ENCODE data around the gene KRT38.
"Not testable (repeated sequence)": the region's sequence is repeated elsewhere in the genome, so short reads cannot be mapped to it uniquely, and the experiment has no call there.

Gene KRT38

DNA sequence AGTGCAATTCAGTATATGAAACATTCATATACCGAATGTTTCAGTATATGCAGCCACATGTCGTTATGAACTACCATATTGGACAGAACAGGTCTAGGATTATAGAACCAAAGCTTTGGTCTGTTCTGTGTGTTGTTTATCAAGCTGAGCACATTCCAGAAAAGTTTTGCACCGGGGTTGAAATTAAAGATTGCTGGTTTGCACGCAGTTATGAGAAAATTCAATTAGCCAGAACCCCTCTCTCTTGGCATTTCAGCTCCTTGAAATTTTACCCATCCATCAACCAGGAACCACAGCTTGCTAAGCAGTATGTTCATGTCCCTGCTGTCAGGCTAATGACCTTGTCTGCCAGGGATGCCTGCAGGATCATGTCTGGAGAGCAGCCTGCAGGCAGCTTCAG lies 16.9 kb upstream of the KRT38 start:
- DNase-seq: no peak

DNA sequence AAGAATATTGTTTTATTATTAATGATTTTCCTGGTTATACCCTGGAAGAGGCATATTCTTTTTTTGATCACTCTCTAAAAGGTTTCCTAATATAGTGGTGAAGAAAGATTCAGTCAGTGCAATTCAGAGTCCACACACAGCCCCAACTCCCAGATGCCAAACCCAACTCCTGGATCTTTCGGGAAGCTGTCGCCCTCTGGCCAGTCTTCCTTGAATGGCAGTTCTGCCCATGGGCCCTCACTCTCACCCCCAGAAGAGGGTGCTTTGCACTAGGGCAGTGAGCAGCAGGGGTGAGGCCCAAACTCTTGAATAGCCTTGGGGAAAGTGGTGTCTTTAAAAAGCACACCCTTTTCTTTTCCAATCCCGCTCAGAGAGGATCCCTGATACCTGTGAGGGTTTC lies 15.4 kb upstream of the KRT38 start:
- no peak for DNase-seq

DNA sequence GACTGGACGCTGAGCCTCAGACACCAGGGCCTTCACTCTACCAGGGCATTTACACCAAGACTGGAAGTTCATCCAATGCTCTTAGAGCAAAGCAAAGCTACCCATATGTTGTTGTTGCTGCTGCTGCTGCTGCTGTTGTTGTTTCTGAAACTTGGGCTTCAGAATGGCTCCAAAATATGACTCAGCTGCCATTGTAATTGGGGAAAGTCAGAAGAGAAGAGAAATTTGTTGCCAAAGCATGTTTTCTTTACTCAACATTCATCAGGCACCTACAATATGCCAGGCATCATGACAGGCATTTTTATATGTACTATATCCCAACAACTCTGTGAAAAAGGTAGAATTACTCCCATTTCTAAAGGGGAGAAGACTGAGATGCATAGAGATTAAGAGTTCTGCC lies 14.5 kb upstream of the KRT38 start:
- no peak for DNase-seq

DNA sequence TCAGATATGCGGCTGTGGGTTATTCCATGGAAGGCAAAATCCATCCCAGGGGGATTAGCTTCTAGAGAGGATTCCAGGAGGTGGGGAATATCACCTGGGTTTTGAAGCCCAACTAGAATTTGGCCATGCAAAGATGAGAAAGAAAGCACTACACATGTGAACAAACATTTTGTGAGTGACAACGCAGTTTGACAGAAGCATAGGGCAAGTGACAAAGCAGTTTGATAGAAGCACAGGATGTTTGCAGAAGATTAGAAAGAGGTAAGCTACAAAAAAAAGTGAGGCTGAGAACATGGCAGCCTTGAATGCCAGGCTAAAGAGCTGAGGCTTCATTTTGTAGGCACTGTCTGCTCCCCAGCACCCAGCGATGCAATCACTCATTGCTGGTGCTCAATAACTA lies 12.3 kb upstream of the KRT38 start:
- no peak for DNase-seq

DNA sequence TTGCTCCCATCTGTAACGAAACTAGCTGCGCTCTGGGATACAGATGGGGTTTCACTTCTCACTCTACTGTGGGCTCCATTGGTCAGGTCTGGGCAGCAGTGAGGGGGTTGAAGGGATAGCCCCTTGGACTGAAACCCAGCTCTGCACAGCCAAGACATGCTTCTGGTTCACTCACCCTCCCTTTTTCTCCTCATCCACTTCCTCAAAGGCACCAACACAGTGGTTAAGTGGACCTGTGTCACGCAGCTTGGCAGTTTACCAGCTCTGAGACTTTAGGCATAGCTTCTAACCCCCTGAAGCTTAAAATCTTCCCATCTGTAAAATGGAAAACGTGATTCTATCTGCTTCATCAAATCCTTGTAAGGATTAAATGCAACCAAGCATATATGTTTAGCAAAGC lies 11.5 kb upstream of the KRT38 start:
- no peak for DNase-seq

DNA sequence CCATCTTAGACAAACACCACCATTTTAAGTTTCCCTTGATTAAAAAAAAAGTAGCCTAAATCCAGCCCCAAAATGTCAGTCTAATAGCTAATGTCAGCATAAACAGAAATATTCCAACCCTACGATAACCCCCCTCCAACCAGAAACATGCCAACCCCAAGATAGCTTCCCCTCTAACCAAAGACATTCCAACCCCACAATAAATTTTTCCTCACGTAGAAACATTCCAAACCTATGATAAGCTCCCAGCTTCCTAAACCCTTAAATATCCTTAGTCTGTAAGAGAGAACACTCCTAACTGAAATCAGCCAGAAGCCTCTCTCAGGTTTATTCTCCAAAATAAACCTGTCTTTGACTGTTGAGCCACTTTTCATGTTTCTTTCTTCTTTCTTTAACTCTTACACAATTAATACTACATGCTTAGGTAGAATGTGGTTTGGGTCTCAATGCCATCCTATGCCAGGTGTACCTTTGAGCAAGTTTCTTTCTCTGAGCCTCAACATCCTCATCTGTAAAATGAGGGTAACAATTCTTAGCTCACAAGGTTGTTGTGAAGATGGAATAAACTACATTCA lies 10.5 kb upstream of the KRT38 start:
- DNase-seq: no peak

DNA sequence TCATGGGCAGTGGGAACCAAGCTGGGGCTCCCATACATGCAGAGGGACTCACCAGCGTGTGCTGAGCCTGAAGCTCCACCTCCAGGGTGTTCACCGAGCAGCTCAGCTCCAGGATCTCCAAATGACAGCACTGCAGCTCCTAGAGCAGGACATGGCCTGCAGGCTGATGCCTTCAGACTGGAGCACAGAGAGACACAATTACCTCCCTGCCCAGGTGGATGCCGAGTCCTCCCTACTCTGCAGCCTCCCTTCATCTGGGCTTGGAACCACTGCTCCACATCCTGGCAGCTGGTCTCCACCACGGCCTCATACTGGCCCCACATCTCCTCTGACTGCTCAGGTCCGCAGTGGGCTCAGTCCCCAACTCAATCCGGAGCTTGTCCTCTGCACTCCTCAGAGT lies 8.2 kb upstream of the KRT38 start:
- DNase-seq: no peak

DNA sequence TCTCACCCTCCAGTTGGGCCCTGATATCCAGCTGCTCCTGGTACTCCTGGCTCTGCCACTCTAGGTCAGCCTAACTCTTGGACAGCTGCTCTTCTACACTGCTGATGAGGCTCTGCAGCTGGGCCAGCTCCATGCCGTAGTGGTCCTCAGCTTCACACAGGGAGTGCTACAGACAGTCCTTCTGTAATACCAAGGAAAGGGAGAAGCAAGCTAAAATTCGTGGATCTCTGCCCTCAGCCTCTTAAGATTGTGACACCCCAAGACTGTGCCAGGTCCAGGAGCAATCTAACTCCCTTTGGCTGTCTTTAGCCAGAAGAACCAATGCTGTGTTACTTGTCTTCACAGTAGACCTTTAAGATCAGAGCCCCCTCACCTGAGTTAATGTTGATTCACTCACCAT lies 7.7 kb upstream of the KRT38 start:
- DNase-seq: no peak

DNA sequence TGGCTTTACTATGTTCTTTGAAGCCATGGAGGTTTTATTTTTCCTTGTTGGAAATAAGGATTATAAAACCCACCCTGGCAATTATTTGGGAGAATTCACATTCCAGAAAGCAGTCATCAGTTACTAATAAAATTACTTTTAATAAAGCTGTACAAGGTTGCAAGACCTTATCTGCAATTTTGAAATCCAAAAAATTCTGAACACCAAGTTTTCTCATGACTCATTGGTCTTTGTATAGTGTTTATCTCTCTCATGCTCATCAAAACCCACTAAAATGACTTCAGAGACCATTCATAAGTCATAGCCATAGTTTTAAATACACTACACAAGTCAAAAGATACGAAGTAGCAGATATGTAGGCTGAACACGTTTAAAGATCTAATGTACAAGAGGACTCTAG lies 6.0 kb upstream of the KRT38 start:
- DNase-seq: no peak

DNA sequence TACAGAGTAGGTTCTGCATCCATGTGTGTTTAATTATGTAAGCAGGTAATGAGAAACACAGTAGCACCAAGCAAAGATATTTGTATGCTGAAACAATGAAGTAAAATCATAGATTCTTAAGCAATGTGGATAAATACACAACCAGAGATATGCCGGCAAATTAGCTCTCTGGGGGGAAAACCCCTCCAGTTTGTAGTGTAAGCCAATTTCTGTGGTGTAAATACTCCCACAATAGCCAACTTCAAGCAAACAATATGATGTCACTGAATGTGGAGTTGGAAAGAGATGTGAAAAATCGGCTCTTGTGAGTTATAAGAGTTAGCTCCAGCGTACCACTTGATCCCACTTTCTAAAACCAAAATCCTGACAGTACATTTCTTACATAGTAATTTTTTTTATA lies 3.9 kb upstream of the KRT38 start:
- DNase-seq: no peak

DNA sequence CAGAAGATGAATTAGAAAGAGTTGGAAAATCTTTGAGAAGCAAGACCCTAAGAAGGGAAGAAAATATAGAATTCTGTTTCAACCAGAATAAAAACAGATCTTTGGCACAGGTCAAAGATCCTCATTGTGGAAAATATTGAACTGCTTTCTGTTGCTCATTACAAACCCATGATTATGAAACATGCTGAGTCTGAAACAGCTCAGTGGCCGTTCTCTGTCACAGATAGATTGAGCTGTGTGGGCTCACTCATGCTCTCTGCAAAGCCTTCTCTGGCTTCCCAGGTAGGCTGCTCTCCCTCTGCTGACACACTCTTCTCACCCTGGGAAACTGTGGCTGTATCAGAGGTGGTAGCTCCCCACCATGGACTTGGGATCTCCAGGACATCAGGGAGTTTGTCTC lies 3.4 kb upstream of the KRT38 start:
- no peak for DNase-seq

DNA sequence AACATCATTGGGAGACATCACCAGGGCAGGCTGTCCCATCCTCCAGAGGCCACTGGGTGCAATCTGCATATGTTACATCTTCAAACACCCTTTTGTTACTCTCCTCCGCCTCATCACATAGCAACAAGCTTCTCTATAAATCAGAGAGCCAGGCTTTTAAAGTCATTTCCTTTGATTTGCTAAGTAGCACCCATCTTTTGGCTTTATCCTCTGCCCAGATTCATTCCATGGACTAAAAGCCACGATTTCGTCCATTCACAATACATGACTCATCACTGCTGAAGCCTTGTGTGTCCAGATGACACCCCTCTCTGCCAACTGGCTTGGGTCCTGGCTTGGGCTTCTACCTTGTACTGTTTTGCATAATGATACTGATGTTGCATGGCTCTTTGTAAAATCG lies 2.0 kb upstream of the KRT38 start:
- DNase-seq: no peak

DNA sequence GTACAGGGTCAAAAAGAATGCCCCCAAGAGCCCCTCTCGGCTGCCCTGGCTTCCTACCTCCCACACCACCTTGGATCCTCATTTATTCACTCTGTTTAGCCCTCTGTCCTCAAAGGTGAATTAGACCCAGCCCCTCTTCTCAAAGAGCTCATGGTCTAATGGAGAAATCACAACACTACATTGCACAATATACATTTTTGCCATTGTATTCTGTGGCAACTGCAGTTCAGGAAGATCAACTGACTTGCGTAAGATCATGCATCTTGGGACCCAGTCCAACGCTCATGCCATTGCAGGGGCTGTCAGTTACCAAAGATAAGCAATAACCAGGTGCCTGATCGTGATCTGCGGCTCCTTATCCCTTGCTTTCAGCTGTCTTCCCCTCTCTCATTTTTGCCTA lies 1.4 kb downstream of the KRT38 start:
- DNase-seq: no peak

DNA sequence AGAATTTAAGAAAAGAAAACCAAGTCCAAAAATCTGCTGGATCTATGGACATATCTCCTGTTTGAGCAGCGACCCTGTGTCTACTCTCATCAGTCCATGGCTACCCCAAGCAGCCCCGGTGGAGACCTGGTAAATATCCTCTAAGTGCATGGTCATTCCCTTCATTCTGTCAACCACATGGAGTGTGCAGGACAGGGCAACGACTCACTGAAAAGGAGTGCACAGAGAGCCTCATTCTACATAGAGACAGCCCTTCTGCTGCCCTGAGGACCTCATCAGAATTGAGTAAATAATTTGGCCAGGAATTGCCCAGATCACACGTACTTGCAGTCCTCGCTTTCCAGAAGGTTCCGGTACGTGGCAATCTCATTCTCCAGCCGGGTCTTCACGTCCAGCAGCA lies 3.0 kb downstream of the KRT38 start:
- DNase-seq: no peak

DNA sequence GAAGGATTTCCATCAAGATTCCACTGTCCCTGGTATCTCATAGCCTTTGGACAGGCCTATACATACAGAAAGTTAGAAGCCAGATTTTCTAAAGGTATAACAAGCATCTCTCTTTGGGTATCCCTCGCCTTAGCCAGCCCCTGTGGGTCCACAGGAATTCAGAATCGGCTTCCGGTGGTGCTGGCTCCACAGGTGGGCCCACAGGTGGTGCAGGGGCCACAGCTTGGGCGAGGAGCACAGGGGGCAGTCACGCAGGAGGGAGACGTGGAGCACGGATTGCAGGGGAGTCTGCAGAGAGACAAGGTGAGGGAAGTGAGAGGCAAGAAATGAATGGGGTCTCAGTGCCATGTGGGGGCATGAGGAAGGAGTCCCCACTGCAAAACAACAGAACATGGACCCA lies 3.5 kb downstream of the KRT38 start:
- DNase-seq: no peak

DNA sequence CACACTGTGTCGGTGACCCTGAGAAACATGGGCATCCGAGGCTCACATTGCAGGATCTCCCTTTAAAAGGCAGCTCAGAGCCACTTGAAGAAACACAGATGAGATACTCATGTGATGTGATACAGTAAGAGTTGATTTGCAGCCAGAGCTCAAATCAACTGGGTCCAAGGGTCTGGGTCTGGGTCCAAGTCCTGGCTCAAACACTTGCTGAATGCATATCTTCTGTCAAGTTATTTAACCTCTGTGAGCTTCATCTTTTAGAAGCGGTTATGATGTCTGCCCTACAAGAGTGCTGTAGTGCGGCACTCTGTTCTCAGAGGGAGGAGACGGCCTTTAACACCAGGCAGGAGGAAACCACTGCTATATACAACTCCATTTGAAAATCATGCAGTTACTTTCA lies 6.4 kb downstream of the KRT38 start:
- no peak for DNase-seq

DNA sequence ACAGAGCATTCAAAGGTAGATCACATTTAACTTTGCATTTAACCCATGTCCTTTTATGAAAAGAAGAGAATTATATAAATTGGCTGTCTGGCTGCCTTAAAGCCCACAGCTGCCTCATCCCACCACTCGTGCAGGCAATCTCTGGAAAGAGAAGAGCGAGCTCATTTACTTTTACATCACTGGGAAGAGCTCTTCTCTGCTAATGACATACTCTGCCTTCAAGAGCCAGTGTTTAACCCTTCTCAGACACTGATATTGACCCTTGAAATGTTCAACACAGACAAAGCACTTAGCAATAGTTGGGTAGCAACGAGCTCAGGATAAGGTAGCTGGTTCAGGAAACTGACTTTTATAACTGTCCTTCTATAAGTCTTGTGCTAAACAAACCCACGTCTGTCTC lies 6.8 kb downstream of the KRT38 start:
- DNase-seq: no peak

DNA sequence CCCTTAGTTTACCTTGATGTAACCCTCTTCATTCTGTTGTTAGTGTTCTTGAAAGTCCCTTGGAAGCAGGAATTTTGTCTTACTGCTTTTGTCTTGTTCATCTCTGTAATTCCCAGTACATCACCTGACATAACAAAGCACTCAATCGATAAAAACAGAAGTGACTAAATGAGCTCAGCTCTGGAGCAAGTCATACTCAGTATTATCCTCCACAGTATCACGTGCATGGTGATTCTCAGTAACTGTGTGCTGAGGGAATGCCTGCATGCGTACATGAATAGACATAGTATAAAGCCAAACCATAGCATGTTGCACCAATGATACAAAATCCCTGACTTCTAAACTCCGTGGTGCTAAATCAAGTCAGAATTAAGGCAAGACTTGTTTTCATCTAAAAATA lies 7.2 kb downstream of the KRT38 start:
- no peak for DNase-seq

DNA sequence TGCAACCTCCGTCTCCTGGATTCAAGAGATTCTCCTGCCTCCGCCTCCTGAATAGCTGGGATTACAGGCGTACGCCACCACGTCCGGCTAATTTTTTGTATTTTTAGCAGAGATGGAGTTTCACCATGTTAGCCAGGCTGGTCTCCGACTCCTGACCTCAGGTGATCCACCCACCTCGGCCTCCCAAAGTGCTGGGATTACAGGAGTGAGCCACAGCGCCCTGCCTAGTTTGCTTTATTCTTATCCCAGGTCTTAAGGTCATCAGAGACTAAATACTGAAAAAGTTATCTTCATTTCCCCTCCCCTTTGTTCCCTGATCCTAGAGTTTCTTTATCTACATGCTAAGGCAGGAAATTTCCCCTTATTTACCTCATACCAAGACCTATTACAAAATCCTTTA lies 10.4 kb downstream of the KRT38 start:
- not testable (repeated sequence) for DNase-seq

DNA sequence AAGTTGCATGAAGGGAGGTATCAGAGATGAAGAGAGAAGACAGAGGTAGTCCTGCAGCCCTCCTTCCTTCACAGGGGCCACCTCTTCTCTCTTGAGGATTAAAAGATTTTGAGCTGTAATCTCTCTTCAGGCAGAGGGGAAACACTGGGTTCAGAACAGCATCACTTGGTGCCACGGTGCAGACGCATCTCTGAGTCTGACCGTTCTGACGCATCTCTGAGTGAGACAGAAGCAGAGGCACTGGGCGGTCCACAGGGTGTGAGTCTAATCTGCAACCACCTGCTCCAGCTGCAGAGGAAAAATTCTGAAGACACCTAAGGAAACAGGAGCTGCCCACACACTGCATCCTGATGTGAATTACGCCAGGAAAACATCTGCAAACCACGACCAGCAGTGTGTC lies 11.1 kb downstream of the KRT38 start:
- no peak for DNase-seq

DNA sequence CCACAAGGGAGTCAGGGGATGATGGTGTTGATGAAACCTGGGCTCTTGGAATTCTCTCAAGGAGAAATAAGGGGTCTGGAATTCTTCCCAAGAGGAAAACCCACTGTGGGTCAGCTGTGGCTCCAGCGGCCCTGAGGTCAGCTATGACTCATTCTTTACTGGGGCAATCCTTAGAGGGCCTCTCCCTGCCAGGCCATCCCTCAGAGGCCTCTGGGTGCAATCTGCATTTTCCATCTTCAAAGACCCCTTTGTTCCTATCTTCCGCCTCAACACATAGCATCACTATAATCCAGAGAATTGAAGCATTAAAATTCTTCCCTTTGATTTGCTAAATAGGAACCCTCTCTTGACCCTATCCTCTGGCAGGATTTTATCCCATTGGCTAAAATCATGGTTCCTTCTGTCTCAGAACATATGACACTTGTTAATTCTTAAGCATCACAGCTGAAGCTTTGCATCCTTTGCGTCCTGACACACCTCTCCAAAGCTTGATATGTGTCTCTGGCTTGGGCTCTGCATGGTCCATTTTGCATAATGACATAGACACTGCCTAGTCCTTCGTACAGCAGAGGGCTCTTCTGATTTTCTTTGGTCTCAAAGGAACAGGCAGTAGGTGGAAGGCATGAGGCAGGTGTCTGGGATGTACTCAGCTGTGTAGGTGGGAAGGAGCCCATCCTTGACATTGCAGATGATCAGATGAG lies 12.0 kb downstream of the KRT38 start:
- no peak for DNase-seq

DNA sequence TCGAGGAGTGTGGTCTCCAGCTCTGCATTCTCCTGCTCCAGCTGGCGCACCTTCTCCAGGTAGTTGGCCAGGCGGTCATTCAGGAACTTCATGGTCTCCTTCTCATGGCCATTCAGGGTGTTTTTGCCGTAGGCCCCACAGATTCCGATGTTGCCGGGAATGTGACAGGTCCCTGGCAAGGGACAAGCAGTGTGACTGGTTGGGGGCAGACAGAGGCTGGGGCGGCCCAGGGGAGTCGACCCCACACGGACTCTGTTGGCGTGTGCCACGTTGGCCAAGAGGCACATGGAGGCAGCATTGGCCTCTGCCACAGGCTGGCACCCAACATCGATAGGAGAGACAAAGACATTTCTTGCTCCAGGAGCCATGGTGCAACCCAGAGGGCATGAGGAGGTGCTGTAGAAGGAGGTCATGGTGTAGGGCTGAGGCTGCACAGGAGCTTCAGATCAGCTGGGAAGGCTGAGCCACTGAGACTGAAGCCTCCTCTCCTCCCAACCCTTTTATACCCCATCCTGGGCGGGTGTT lies 16.6 kb downstream of the KRT38 start, which contains the start of gene KRT37:
Gene KRT37, minus strand, starts transcription at position 475 of the 525 bp plus-strand sequence. Its CDS starts 62 bp downstream, at position 413.
- DNase-seq: no peak

DNA sequence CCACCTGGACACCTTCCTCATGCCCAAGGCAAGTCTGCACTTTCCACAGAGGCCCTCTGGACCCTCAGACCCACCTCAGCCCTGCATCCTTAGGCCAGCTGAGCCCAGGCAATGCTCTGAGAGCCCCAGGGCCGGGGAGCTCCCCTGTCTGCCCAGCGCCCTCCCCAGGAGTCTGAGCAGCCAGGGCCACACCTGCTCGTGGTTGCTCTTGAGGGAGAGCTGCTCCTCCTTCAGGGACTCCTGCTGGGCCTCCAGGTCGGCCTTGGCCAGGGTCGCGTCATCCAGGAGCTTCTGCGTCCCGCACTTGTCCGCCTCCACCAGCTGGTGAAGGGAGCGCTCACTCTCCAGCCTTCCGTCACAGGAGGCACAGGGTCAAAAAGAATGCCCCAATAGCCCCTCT lies 18.2 kb downstream of the KRT38 start:
- not testable (repeated sequence) for DNase-seq

DNA sequence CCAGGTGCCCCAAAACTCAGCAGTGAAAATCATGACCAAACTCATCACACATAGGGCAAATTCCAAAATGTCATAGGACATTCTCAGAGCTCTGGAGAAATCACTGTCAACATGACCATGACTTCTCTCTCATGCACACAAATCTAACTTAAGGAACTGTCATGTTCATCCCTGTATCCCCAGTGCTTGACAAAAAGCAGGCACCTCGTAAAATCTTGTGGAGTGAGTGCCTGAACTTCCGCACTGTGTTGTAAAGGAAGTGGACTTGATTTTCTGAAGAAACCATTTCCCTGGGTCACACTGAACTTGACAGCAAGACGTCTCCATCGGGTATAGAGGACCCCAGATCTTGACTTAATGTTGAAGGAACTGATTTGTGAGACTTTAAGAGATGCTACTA lies 19.2 kb downstream of the KRT38 start:
- no peak for DNase-seq

DNA sequence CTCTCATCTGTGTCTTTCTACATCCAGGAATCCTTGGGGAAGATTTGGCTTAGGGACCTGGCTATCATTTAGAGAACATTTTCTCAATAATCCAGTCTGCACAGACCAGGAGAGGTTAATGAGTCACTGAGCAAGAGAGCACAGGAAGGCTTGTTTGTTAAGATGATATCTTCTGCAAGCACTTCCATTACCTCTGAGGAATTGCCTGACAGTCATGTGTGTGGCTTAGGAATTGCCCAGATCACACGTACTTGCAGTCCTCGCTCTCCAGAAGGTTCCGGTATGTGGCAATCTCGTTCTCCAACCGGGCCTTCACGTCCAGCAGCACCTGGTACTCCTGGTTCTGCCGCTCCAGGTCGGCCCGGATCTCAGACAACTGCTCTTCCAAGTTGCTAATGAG lies 19.7 kb downstream of the KRT38 start:
- DNase-seq: no peak
